ENCODE measurements around the gene MTERF1. TPM values are rescaled to one million over a fixed set of nuclear protein-coding genes. Genes with fewer than 3 reads are reported as not detected.
A peak's percentile ranks its signal among the peaks of the same experiment; 100 is the strongest.

MTERF1 gene
- total and polyA plus RNA-seq, 8 donors: 10.8 to 23.5 (median 18.4) TPM

DNA sequence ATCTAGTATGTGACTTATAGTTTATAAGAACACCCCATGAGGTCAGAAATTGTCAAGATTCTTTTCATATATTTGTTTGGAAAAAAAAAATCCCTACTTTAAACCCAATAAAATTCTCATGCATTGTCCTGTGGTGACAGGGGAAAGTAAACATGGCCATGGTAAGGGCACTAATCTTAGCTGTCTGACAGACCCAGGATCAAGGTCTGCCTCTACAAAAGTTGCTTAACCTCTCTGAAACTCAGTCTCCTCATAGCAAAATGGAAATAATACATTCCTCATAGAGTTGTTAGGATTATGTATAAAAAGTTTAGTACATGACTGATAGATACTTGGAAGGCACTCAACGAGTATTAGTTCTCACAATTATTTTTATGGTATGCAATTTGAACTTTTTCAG, 37.9 kb upstream of the MTERF1 start:
- H3K36me3 ChIP-seq: no peaks in the 10 kb centered on the region
- intact Hi-C loops (cut with DNase I): no loop called here
- no peak for DNase-seq
- H3K4me1 ChIP-seq: no peaks in the 10 kb centered on the region
- no peak overlapping the region for H3K4me3 ChIP-seq
- no peak overlapping the region for H3K27ac ChIP-seq
- TF ChIP-seq CTCF (IDR thresholded peaks at IDR 0.05): no peak
- H3K27me3 ChIP-seq: no peaks in the 10 kb centered on the region
- H3K9me3 ChIP-seq: no peaks in the 10 kb centered on the region
- no peak for ATAC-seq

DNA sequence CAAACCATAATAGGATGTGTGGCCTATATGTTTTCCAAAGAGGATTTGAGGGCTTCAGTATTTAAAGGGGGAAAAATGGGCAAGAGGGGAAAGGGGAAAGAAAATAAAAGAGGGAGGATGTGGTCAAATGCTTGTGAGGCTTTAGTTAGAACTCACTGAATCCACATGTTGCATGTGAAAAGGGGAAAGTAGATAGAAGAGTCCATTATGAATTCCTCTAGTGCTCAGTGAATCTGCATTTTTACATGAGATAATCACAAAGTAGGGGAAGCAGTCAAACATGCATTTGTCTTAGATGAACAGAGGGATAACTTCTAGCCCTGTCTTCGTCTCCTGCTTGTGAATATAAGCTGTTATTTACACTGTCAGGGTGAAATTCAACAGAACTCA, 35.5 kb upstream of the MTERF1 start:
- no peak for TF ChIP-seq CTCF (IDR thresholded peaks at IDR 0.05)
- H3K4me3 ChIP-seq: no peak overlapping the region
- no peaks in the 10 kb centered on the region for H3K27me3 ChIP-seq
- H3K36me3 ChIP-seq: no peaks in the 10 kb centered on the region
- no peak for ATAC-seq
- no peak overlapping the region for H3K27ac ChIP-seq
- no peak for DNase-seq
- H3K4me1 ChIP-seq: no peaks in the 10 kb centered on the region
- no peaks in the 10 kb centered on the region for H3K9me3 ChIP-seq
- intact Hi-C loops (cut with DNase I): no loop called here

- intact Hi-C loops (cut with DNase I): no loop called here
- TF ChIP-seq CTCF (IDR thresholded peaks at IDR 0.05): no peak
- no peak overlapping the region for H3K4me3 ChIP-seq
- no peaks in the 10 kb centered on the region for H3K36me3 ChIP-seq
- no peaks in the 10 kb centered on the region for H3K27me3 ChIP-seq
- H3K4me1 ChIP-seq: no peaks in the 10 kb centered on the region
- ATAC-seq: no peak
- DNase-seq: no peak
- no peak overlapping the region for H3K27ac ChIP-seq
- no peaks in the 10 kb centered on the region for H3K9me3 ChIP-seq
These were observed 35.0 kb upstream of the MTERF1 start for GRCh38 chr7:91915401-91916050.

GRCh38 chr7:91913612-91914011, 33.1 kb upstream of the MTERF1 start:
- intact Hi-C loops (cut with DNase I): no loop called here
- DNase-seq: no peak
- TF ChIP-seq CTCF (IDR thresholded peaks at IDR 0.05): no peak
- Histone ChIP-seq H3K4me1 (no peaks in the 10 kb centered on the region), H3K27me3 (no peaks in the 10 kb centered on the region), H3K27ac (no peak overlapping the region), H3K9me3 (no peaks in the 10 kb centered on the region), H3K36me3 (no peaks in the 10 kb centered on the region), H3K4me3 (no peak overlapping the region)
- ATAC-seq: peak; percentile 41

DNA sequence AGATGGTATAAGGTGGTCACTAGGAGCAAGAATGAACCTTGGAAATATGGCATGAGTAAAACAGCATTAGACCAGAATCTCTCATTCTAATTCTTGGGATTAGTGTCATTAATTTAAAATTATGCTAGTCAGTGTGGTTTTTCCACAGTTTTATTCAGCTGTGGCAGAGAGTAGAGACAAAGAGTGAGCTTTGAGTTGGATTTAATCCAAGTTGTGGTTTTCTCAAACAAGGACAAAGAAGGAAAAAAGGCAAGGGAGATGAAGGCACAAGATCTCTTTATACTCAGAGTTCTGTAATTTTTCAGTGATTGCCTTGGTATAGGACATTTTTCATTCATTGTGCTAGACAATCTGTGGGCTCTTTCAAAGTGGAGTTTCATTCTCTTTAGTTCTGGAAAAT, 32.0 kb upstream of the MTERF1 start:
- Histone ChIP-seq H3K4me3 (no peak overlapping the region), H3K4me1 (no peaks in the 10 kb centered on the region), H3K27me3 (no peaks in the 10 kb centered on the region), H3K36me3 (no peaks in the 10 kb centered on the region), H3K27ac (no peak overlapping the region), H3K9me3 (no peaks in the 10 kb centered on the region)
- TF ChIP-seq CTCF (IDR thresholded peaks at IDR 0.05): no peak
- DNase-seq (no peak), ATAC-seq (no peak)
- intact Hi-C loops (cut with DNase I): no loop called here

Measured in left lung (tissue), 10 donors.